B cell (primary cell): ENCODE measurements around the gene WNK1. TPM values are rescaled to one million over a fixed set of nuclear protein-coding genes. Genes with fewer than 3 reads are reported as not detected.
A peak's percentile ranks its signal among the peaks of the same experiment; 100 is the strongest.

ENCODE experiments used
- ATAC-seq: fragments of 200-7000 bp; cut with Tn5 transposase; one replicate; pipeline ENCODE4 v1.10.0; 2021; ENCODE audit warnings: low read depth, mild to moderate bottlenecking, moderate number of reproducible peaks, moderate library complexity
- CTCF ChIA-PET: fragments of 350-600 bp; sonication (Branson Sonifier 250); formaldehyde crosslinking; loops from one replicate; lab custom pipeline; 2021; ENCODE audit warnings: antibody characterized with exemption, inconsistent platforms; lab: Charles Lee
- POLR2A ChIA-PET: fragments of 350-600 bp; sonication (Branson Sonifier 250); formaldehyde crosslinking; loops from one replicate; lab custom pipeline; 2021; ENCODE audit warnings: antibody characterized with exemption; lab: Charles Lee
- DNase-seq: peaks from one replicate; pipeline ENCODE4 v3.0.0; 2013
- H2AFZ ChIP-seq: 2 replicates; pipeline ENCODE4 v1.6.1; 2012; ENCODE audit warnings: mild to moderate bottlenecking, low read depth, low read length; ENCODE audit not compliant: insufficient read depth, poor library complexity, severe bottlenecking
- H3K27ac ChIP-seq, 2 donors: 1 replicate in 1 of 2; 2 replicates in 1 of 2; pipeline ENCODE4 v1.5.1; 2012 to 2013; ENCODE audit warnings: low read length in 2 of 2, mild to moderate bottlenecking in 2 of 2, moderate library complexity in 1 of 2
- H3K27me3 ChIP-seq, 4 experiments: fragments of 200-600 bp in 1 of 4; sonication (generic) in 1 of 4; replicated peaks in 1 of 4; 1 replicate in 2 of 4; 2 replicates in 2 of 4; pipeline versions ENCODE4 v1.6.1 to v1.7.0; 2013 to 2016; ENCODE audit warnings: low read length in 3 of 4, mild to moderate bottlenecking in 2 of 4, mixed read lengths in 1 of 4, moderate library complexity in 1 of 4; ENCODE audit not compliant: insufficient read depth in 4 of 4, control insufficient read depth in 3 of 4; ENCODE audit errors: control extremely low read depth in 1 of 4
- H3K36me3 ChIP-seq, 2 experiments: replicated peaks in 1 of 2; 1 replicate in 1 of 2; 2 replicates in 1 of 2; pipeline versions ENCODE4 v1.6.1 to v1.7.1; 2013; ENCODE audit warnings: low read length in 1 of 2; ENCODE audit not compliant: insufficient read depth in 2 of 2, control insufficient read depth in 1 of 2; ENCODE audit errors: control extremely low read depth in 1 of 2, extremely low read depth in 1 of 2
- H3K4me1 ChIP-seq, 2 donors: fragments of 200-600 bp in 1 of 2; sonication (generic) in 1 of 2; 1 replicate in 1 of 2; 2 replicates in 1 of 2; pipeline versions ENCODE4 v1.5.1 to v1.6.1; 2013 to 2017; ENCODE audit warnings: low read length in 2 of 2; ENCODE audit not compliant: control insufficient read depth in 2 of 2, insufficient read depth in 2 of 2
- H3K4me2 ChIP-seq: replicated peaks from 2 replicates; pipeline ENCODE3; 2012; ENCODE audit warnings: mild to moderate bottlenecking, low read depth, low read length; ENCODE audit not compliant: poor library complexity, severe bottlenecking
- H3K4me3 ChIP-seq, 5 experiments: fragments of 200-600 bp in 1 of 5; sonication (generic) in 1 of 5; 1 replicate in 3 of 5; 2 replicates in 2 of 5; pipeline versions ENCODE4 v1.5.1 to v1.7.0; 2011 to 2016; ENCODE audit warnings: low read length in 4 of 5, mild to moderate bottlenecking in 4 of 5, low read depth in 2 of 5, control low read depth in 1 of 5, moderate library complexity in 1 of 5; ENCODE audit not compliant: insufficient read depth in 1 of 5; ENCODE audit errors: control extremely low read depth in 1 of 5, extremely low read depth in 1 of 5
- H3K79me2 ChIP-seq: fragments of 200-600 bp; sonication (generic); one replicate; pipeline ENCODE4 v1.6.0; 2016; ENCODE audit warnings: low read length; ENCODE audit not compliant: control insufficient read depth, insufficient read depth
- H3K9ac ChIP-seq: fragments of 200-600 bp; sonication (generic); 2 replicates; pipeline ENCODE4 v1.6.1; 2017; ENCODE audit warnings: mild to moderate bottlenecking, low read length, moderate library complexity
- H3K9me3 ChIP-seq, 3 donors: one replicate each; pipeline versions ENCODE4 v1.6.1 to v1.7.1; 2013; ENCODE audit warnings: low read length in 2 of 3; ENCODE audit not compliant: control insufficient read depth in 2 of 3, insufficient read depth in 1 of 3; ENCODE audit errors: control extremely low read depth in 1 of 3
- H4K20me1 ChIP-seq: 2 replicates; pipeline ENCODE4 v1.6.0; 2012; ENCODE audit warnings: mild to moderate bottlenecking, low read length; ENCODE audit not compliant: insufficient read depth, control insufficient read depth, poor library complexity, severe bottlenecking
- H3K27ac Mint-ChIP-seq: one replicate; pipeline ENCODE4 v1.8.0; 2021; ENCODE audit warnings: mixed read lengths
- H3K27me3 Mint-ChIP-seq: one replicate; pipeline ENCODE4 v1.8.0; 2021; ENCODE audit warnings: mixed read lengths
- H3K4me1 Mint-ChIP-seq: one replicate; pipeline ENCODE4 v1.8.0; 2021; ENCODE audit warnings: mixed read lengths
- H3K4me3 Mint-ChIP-seq: one replicate; pipeline ENCODE4 v1.8.0; 2021; ENCODE audit warnings: mixed read lengths
- H3K9me3 Mint-ChIP-seq: one replicate; pipeline ENCODE4 v1.8.0; 2022; ENCODE audit warnings: mixed read lengths; ENCODE audit not compliant: insufficient read depth
- CTCF ChIP-seq: fragments of 200-600 bp; IDR thresholded peaks from one replicate; pipeline ENCODE4 v1.8.0; 2022; ENCODE audit warnings: antibody characterized with exemption, mild to moderate bottlenecking
- EZH2 ChIP-seq: IDR thresholded peaks from 2 replicates; pipeline ENCODE4 v1.6.1; 2012; ENCODE audit warnings: borderline replicate concordance, low read depth, mild to moderate bottlenecking, moderate library complexity, low read length; ENCODE audit not compliant: insufficient read depth, poor library complexity, severe bottlenecking
- WGBS: methylation state at CpG from one replicate; pipeline ENCODE4 v1.1.5; 2013; ENCODE audit warnings: missing lambda C conversion rate; ENCODE audit not compliant: insufficient coverage; 5-methylcytosine and 5-hydroxymethylcytosine counted together
- intact Hi-C: fragments of 100-400 bp; cut with micrococcal nuclease; formaldehyde crosslinking; loops from one replicate; pipeline ENCODE4 v1.10.0; 2022
- polyA plus RNA-seq: library from polyadenylated mRNA; depleted of rRNA; stranded (reverse); fragments of >200 nt; gene quantifications from 2 replicates; pipeline ENCODE4 v1.2.3, GENCODE V29; 2012
- total RNA-seq, 2 donors: library from RNA; stranded (reverse); fragments of 120-200 nt in 1 of 2; gene quantifications; 1 replicate in 1 of 2; 2 replicates in 1 of 2; pipeline versions ENCODE4 v1.2.3 to v1.2.4, GENCODE V29; 2013 to 2022

The WNK1 gene
- total and polyA plus RNA-seq, 2 donors (not counting 1 experiment from before 2014, with no cell fraction given), result 43.9 to 188 TPM

DNA sequence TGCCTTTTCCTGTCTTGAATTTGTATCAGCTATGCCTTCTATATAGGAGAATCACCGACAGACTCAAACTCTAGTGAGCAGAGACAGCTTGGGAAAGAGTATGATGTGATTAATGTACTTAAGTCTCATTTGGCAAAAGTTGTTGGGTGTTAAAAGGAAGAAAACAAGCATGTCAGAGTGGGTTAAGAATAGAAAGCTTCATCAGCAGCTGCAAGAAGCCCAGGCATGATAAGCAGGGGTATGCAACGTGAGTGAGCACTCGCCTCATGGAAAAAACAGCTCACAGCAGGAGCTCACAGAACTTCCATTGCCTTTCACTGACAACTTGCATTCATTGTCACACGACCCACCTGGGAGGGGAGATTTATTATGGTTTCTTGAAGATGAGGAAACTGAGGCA lies 35.9 kb upstream of the WNK1 start:
- peaks cover 14 to 17% of the 10 kb centered on the region in 2 donors for H3K4me1 ChIP-seq
- H3K27me3 ChIP-seq, result no peaks in the 10 kb centered on the region
- Mint-ChIP-seq H3K9me3 (peaks cover 3% of the 10 kb centered on the region), H3K4me3 (no peak overlapping the region), H3K27ac (peak overlapping the region; percentile 28), H3K4me1 (peaks cover 22% of the 10 kb centered on the region), H3K27me3 (no peaks in the 10 kb centered on the region)
- H3K36me3 ChIP-seq, result no peaks in the 10 kb centered on the region
- ATAC-seq (no peak), DNase-seq (no peak)
- peaks cover 0 to 3% (median 0%) of the 10 kb centered on the region in 3 donors for H3K9me3 ChIP-seq
- H3K9ac ChIP-seq, result no peak overlapping the region
- ChIA-PET CTCF (interaction anchor here (0.9 kb wide), 1 partner anchor 34 kb away, joined by 3 read pairs; no protein-coding TSS in a partner anchor), POLR2A (interaction anchor here (0.7 kb wide), 1 partner anchor 107 kb away, joined by 4 read pairs; no protein-coding TSS in a partner anchor)
- H3K4me3 ChIP-seq, result no peak overlapping the region
- intact Hi-C loops, result no loop called here
- TF ChIP-seq EZH2 (no peak), CTCF (no peak)
- H3K27ac ChIP-seq, result no peak overlapping the region
- WGBS, result no CpG with 5 or more reads among the region's 4 CpGs
- no peak overlapping the region for H3K4me2 ChIP-seq
- H4K20me1 ChIP-seq, result no peaks in the 10 kb centered on the region
- no peak overlapping the region for H2AFZ ChIP-seq
- H3K79me2 ChIP-seq, result no peaks in the 10 kb centered on the region

DNA sequence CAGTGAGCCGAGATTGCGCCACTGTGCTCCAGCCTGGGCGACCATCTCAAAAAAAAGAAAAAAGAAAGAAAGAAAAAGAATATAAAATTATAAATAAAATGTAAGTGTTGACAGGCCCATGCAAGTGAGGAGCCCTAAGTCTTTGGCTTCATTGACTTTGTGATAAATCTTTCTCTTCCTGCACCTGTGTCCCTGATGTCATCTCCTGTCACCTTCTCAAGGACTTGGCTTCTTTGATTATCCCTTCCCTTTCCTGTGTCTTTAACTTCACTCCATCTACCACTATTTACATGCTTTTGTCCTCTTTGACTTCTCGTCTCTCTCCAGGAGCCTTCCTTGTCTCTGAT lies 33.6 kb upstream of the WNK1 start:
- Mint-ChIP-seq H3K27ac (peak overlapping the region; percentile 97), H3K4me1 (peaks cover 24% of the 10 kb centered on the region), H3K27me3 (no peaks in the 10 kb centered on the region), H3K9me3 (peaks cover 3% of the 10 kb centered on the region), H3K4me3 (peak overlapping the region; percentile 87)
- Histone ChIP-seq H3K9me3 (peaks cover 0 to 3% (median 0%) of the 10 kb centered on the region in 3 donors), H3K27ac (peak overlapping the region; percentile 31 to 78), H3K4me3 (peak overlapping the region in 1 of 5 experiments; percentile 23), H3K4me2 (peak overlapping the region; percentile 58), H3K9ac (peak overlapping the region; percentile 21), H2AFZ (peak overlapping the region; percentile 87), H3K4me1 (peaks cover 14 to 17% of the 10 kb centered on the region in 2 donors), H4K20me1 (no peaks in the 10 kb centered on the region), H3K27me3 (no peaks in the 10 kb centered on the region), H3K79me2 (no peaks in the 10 kb centered on the region), H3K36me3 (no peaks in the 10 kb centered on the region)
- ChIA-PET POLR2A (interaction anchor here (0.6 to 2.3 kb wide), 4 partner anchors 10 to 33 kb away, joined by 5 to 10 read pairs (median 6); partner anchors contain the start of gene WNK1), CTCF (interaction anchor here (1.5 to 2.5 kb wide), 3 partner anchors 10 to 104 kb away, joined by 5 to 15 read pairs (median 8); no protein-coding TSS in a partner anchor)
- TF ChIP-seq EZH2 (no peak), CTCF (no peak)
- no peak for DNase-seq
- ATAC-seq, result no peak
- WGBS, result 75% methylated on average over 1 of the region's 4 CpGs
- intact Hi-C loops, result loop anchor here (1.0 to 2.0 kb wide), 2 partner anchors 33 to 76 kb away; no protein-coding TSS in a partner anchor
